Stimulated activated CD8-positive, alpha-beta memory T cell treated with anti-CD3 and anti-CD28 coated beads, Interleukin-15, amount 100 ng/mL, for 24 hours (primary cell): Measurements from ENCODE around the gene SLC12A7.
"Not testable (repeated sequence)": the region's sequence is repeated elsewhere in the genome, so short reads cannot be mapped to it uniquely, and the experiment has no call there.

ENCODE experiments used
- DNase-seq: peaks from one replicate; pipeline ENCODE4 v3.0.0-alpha.2; 2020; ENCODE audit warnings: low read depth

SLC12A7 gene

GRCh38 chr5:1006656-1007071, 105.2 kb downstream of the SLC12A7 start:
- no peak for DNase-seq

- no peak for DNase-seq
Observed at GRCh38 chr5:1005904-1006655, 105.8 kb downstream of the SLC12A7 start.

GRCh38 chr5:1005249-1005851, 106.5 kb downstream of the SLC12A7 start:
- DNase-seq: no peak

- no peak for DNase-seq
Observed at GRCh38 chr5:1004461-1005248, 107.2 kb downstream of the SLC12A7 start.

GRCh38 chr5:1003296-1003937, 108.4 kb downstream of the SLC12A7 start:
- DNase-seq: no peak

- DNase-seq: no peak
Observed at GRCh38 chr5:1002836-1003235, 109.0 kb downstream of the SLC12A7 start.

- no peak for DNase-seq
Observed at GRCh38 chr5:1002271-1002546, 109.7 kb downstream of the SLC12A7 start.

GRCh38 chr5:1001406-1002270, 110.2 kb downstream of the SLC12A7 start:
- DNase-seq: no peak

- not testable (repeated sequence) for DNase-seq
Observed at GRCh38 chr5:1000831-1001230, 111.0 kb downstream of the SLC12A7 start.
